NCI-H2196 (cell line): ENCODE data around the gene CCDC187.

Experiments
- DNase-seq: peaks from one replicate; lab custom pipeline; 2025; ENCODE audit not compliant: unreplicated experiment; lab: John Stamatoyannopoulos, UW

Gene CCDC187

GRCh38 chr9:136339958-136340310 lies 36.0 kb upstream of the CCDC187 start:
- DNase-seq: no peak

- peak; percentile 49 for DNase-seq
Observed at GRCh38 chr9:136339173-136339957, 35.5 kb upstream of the CCDC187 start.

- no peak for DNase-seq
Observed at GRCh38 chr9:136338511-136338910, 34.6 kb upstream of the CCDC187 start.

- DNase-seq: no peak
Observed at GRCh38 chr9:136337416-136338395, 33.8 kb upstream of the CCDC187 start.

GRCh38 chr9:136336881-136337280 lies 33.0 kb upstream of the CCDC187 start:
- DNase-seq: no peak

GRCh38 chr9:136336156-136336870 lies 32.4 kb upstream of the CCDC187 start:
- no peak for DNase-seq

GRCh38 chr9:136335296-136336155 lies 31.6 kb upstream of the CCDC187 start:
- no peak for DNase-seq

GRCh38 chr9:136334541-136334940 lies 30.6 kb upstream of the CCDC187 start:
- DNase-seq: no peak

GRCh38 chr9:136333486-136333885 lies 29.6 kb upstream of the CCDC187 start:
- no peak for DNase-seq

GRCh38 chr9:136333045-136333444 lies 29.2 kb upstream of the CCDC187 start:
- no peak for DNase-seq

GRCh38 chr9:136332482-136332983 lies 28.6 kb upstream of the CCDC187 start:
- no peak for DNase-seq

- no peak for DNase-seq
Observed at GRCh38 chr9:136331556-136332481, 27.9 kb upstream of the CCDC187 start.

- DNase-seq: no peak
Observed at GRCh38 chr9:136331030-136331429, 27.1 kb upstream of the CCDC187 start.

- no peak for DNase-seq
Observed at GRCh38 chr9:136330406-136330990, 26.6 kb upstream of the CCDC187 start.

GRCh38 chr9:136329636-136330405 lies 25.9 kb upstream of the CCDC187 start:
- no peak for DNase-seq

- no peak for DNase-seq
Observed at GRCh38 chr9:136329211-136329627, 25.3 kb upstream of the CCDC187 start.

GRCh38 chr9:136328622-136329041 lies 24.7 kb upstream of the CCDC187 start:
- no peak for DNase-seq
